H1 (cell line): ENCODE measurements around the gene USH2A. TPM values are rescaled to one million over a fixed set of nuclear protein-coding genes. Genes with fewer than 3 reads are reported as not detected.

Source experiments
- BCL11A ChIP-seq, 2 experiments: IDR thresholded peaks; one replicate each; pipeline ENCODE4 v1.6.1; 2011; ENCODE audit warnings: low read depth in 2 of 2, low read length in 2 of 2, mild to moderate bottlenecking in 2 of 2
- CTCF ChIP-seq, 3 experiments: IDR thresholded peaks; 1 replicate in 2 of 3; 2 replicates in 1 of 3; pipeline versions ENCODE4 v1.5.1 to v1.6.1; 2011; ENCODE audit warnings: low read length in 3 of 3, mild to moderate bottlenecking in 3 of 3, inconsistent platforms in 2 of 3, low read depth in 1 of 3, moderate library complexity in 1 of 3; ENCODE audit not compliant: insufficient read depth in 1 of 3; ENCODE audit errors: control extremely low read depth in 1 of 3
- KDM4A ChIP-seq: IDR thresholded peaks from one replicate; pipeline ENCODE4 v1.7.1; 2012; ENCODE audit warnings: low read depth, mild to moderate bottlenecking, moderate library complexity, low read length, inconsistent platforms; ENCODE audit not compliant: severe bottlenecking
- RNF2 ChIP-seq: fragments of 200-900, 300-1000 bp; sonication (generic); IDR thresholded peaks from 2 replicates; pipeline ENCODE4 v1.7.1; 2016; ENCODE audit warnings: borderline replicate concordance, low read depth, mild to moderate bottlenecking, antibody characterized with exemption, low read length; ENCODE audit not compliant: poor library complexity, severe bottlenecking; ENCODE audit errors: missing control alignments
- SP2 ChIP-seq: IDR thresholded peaks from 2 replicates; pipeline ENCODE4 v1.6.1; 2012; ENCODE audit warnings: mild to moderate bottlenecking, low read length, inconsistent platforms
- ZNF274 ChIP-seq: IDR thresholded peaks from 2 replicates; pipeline ENCODE4 v1.7.0; 2012; ENCODE audit warnings: low read length, borderline replicate concordance; ENCODE audit errors: extremely low read depth
- polyA plus RNA-seq, 7 experiments: library from polyadenylated mRNA; depleted of rRNA in 3 of 7; stranded (reverse) in 5 of 7; unstranded in 2 of 7; fragments of >200 nt in 5 of 7; fragments of 200-250 nt in 2 of 7; gene quantifications; 1 replicate in 5 of 7; 2 replicates in 1 of 7; 4 replicates in 1 of 7; pipeline versions ENCODE4 v1.2.1 to v1.2.3, GENCODE V29; 2011 to 2013; ENCODE audit warnings: missing spikeins in 2 of 7, mixed read lengths in 2 of 7
- total RNA-seq: library from RNA; stranded (reverse); fragmentation: NEBNext Ultra II Directional; extraction: Animal tissue kit (Norgen Biotek cat#: 25700); gene quantifications from 2 replicates; pipeline ENCODE4 v1.2.1, GENCODE V29; 2021

The USH2A gene
- total and polyA plus RNA-seq, 2 of the 8 experiments (the other 6 are each of a cell fraction or from before 2014, with no cell fraction given) = 0.02 to 0.17 TPM

DNA sequence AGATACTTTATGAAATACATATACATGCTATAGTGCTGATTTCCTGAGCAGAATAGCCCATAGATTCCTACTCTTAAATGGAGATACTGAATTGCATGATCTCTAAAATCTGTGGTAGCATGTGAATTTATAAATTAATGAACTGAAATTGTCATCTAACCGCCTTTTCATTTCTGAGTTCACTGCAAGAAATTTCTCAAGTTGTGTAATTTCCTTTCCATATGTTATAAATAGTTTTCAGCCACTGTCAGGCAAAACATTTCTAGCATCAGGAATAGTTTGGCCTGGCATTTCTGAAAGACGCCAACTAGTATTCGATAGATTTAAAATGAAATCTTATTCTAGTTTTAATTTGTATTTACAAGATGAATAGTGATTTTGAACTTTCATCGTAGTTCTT lies 310.1 kb downstream of the USH2A start (continued):
- no peak for TF ChIP-seq CTCF (IDR thresholded peaks at IDR 0.05; ENCODE audit: control extremely low read depth in 1 of 3, insufficient read depth in 1 of 3, low read depth in 1 of 3, low read length in 3 of 3)
- TF ChIP-seq ZNF274 = no peak
- no peak for TF ChIP-seq RNF2
- TF ChIP-seq SP2 = no peak
- TF ChIP-seq BCL11A (IDR thresholded peaks at IDR 0.05; ENCODE audit: low read depth in 2 of 2, low read length in 2 of 2) = no peak
- TF ChIP-seq KDM4A = no peak
